GM23338 (cell line): ENCODE results near the gene SCFD1. TPM values are rescaled to one million over a fixed set of nuclear protein-coding genes. Genes with fewer than 3 reads are reported as not detected.

Experiments
- ATAC-seq: fragments of 200-7000 bp; cut with Tn5 transposase; 3 replicates; pipeline ENCODE4 v1.9.1; 2020
- DNase-seq: peaks from one replicate; pipeline ENCODE4 v3.0.0-alpha.2; 2015; ENCODE audit warnings: low spot score
- H2AFZ ChIP-seq: fragments of 200-600 bp; sonication (generic); 2 replicates; pipeline ENCODE4 v1.8.0; 2016; ENCODE audit warnings: antibody characterized with exemption, mild to moderate bottlenecking, moderate library complexity
- H3F3A ChIP-seq: fragments of 200-600 bp; sonication (generic); replicated peaks from 2 replicates; pipeline ENCODE4 v1.8.0; 2017; ENCODE audit warnings: antibody characterized with exemption, mixed run types, low read depth
- H3K27ac ChIP-seq: fragments of 200-600 bp; sonication (generic); 2 replicates; pipeline ENCODE4 v1.6.1; 2016; ENCODE audit warnings: low read depth
- H3K27me3 ChIP-seq: fragments of 200-600 bp; sonication (generic); 2 replicates; pipeline ENCODE4 v1.8.0; 2016; ENCODE audit warnings: mild to moderate bottlenecking, mixed run types, moderate library complexity; ENCODE audit not compliant: insufficient read depth
- H3K36me3 ChIP-seq: fragments of 200-600 bp; sonication (generic); 2 replicates; pipeline ENCODE4 v1.8.0; 2016; ENCODE audit warnings: mild to moderate bottlenecking; ENCODE audit not compliant: insufficient read depth
- H3K4me1 ChIP-seq: fragments of 200-600 bp; sonication (generic); 2 replicates; pipeline ENCODE4 v1.8.0; 2016; ENCODE audit warnings: mild to moderate bottlenecking, moderate library complexity; ENCODE audit not compliant: insufficient read depth
- H3K4me2 ChIP-seq: fragments of 200-600 bp; sonication (generic); 2 replicates; pipeline ENCODE4 v1.7.1; 2017; ENCODE audit warnings: mixed run types
- H3K4me3 ChIP-seq: fragments of 200-600 bp; sonication (generic); 2 replicates; pipeline ENCODE4 v1.6.1; 2016; ENCODE audit warnings: mixed run types
- H3K79me2 ChIP-seq: fragments of 200-600 bp; sonication (generic); replicated peaks from 2 replicates; pipeline ENCODE4 v1.8.0; 2017; ENCODE audit warnings: mild to moderate bottlenecking; ENCODE audit not compliant: insufficient read depth
- H3K9me2 ChIP-seq: fragments of 200-600 bp; sonication (generic); 2 replicates; pipeline ENCODE4 v1.8.0; 2017; ENCODE audit not compliant: insufficient read depth
- H4K20me1 ChIP-seq: fragments of 200-600 bp; sonication (generic); replicated peaks from 2 replicates; pipeline ENCODE4 v1.8.0; 2017; ENCODE audit warnings: mild to moderate bottlenecking; ENCODE audit not compliant: insufficient read depth
- H3K27ac Mint-ChIP-seq: 2 replicates; pipeline ENCODE4 v1.8.0; 2020; ENCODE audit warnings: inconsistent platforms, mild to moderate bottlenecking, moderate library complexity, mixed read lengths
- H3K27me3 Mint-ChIP-seq: 3 replicates; pipeline ENCODE4 v1.8.0; 2022; ENCODE audit warnings: low read depth, mild to moderate bottlenecking, moderate library complexity, mixed read lengths, inconsistent platforms; ENCODE audit not compliant: insufficient read depth, poor library complexity
- H3K36me3 Mint-ChIP-seq: 3 replicates; pipeline ENCODE4 v1.8.0; 2021; ENCODE audit warnings: low read depth, mild to moderate bottlenecking, inconsistent platforms, moderate library complexity, mixed read lengths
- H3K4me1 Mint-ChIP-seq: 3 replicates; pipeline ENCODE4 v1.8.0; 2020; ENCODE audit warnings: mild to moderate bottlenecking, inconsistent platforms, mixed read lengths
- H3K4me3 Mint-ChIP-seq: 3 replicates; pipeline ENCODE4 v1.8.0; 2021; ENCODE audit warnings: moderate library complexity, mild to moderate bottlenecking, inconsistent platforms, mixed read lengths
- H3K9me3 Mint-ChIP-seq: 3 replicates; pipeline ENCODE4 v1.8.0; 2020; ENCODE audit warnings: moderate library complexity, mild to moderate bottlenecking, inconsistent platforms, mixed read lengths
- EZH2 ChIP-seq: fragments of 200-600 bp; sonication (generic); IDR thresholded peaks from one replicate; pipeline ENCODE4 v1.8.0; 2017; ENCODE audit warnings: antibody characterized with exemption, mild to moderate bottlenecking, low read depth; ENCODE audit not compliant: unreplicated experiment
- EZH2phosphoT487 ChIP-seq: fragments of 200-600 bp; sonication (generic); IDR thresholded peaks from one replicate; pipeline ENCODE4 v1.8.1; 2018; ENCODE audit warnings: antibody characterized with exemption; ENCODE audit not compliant: unreplicated experiment
- NANOG ChIP-seq: IDR thresholded peaks from 2 replicates; pipeline ENCODE4 v1.6.1; 2016; ENCODE audit warnings: antibody characterized with exemption, borderline replicate concordance
- POLR2AphosphoS5 ChIP-seq: IDR thresholded peaks from 2 replicates; pipeline ENCODE4 v1.6.1; 2016; ENCODE audit warnings: antibody characterized with exemption, low read depth
- REST ChIP-seq: IDR thresholded peaks from one replicate; pipeline ENCODE4 v1.6.1; 2018; ENCODE audit warnings: antibody characterized with exemption; ENCODE audit not compliant: unreplicated experiment
- ZNF462 ChIP-seq: fragments of 250-450 bp; sonication (Bioruptor Pico); IDR thresholded peaks from 2 replicates; pipeline ENCODE4 v1.5.0; 2020; ENCODE audit warnings: mild to moderate bottlenecking, moderate library complexity
- polyA plus RNA-seq: library from polyadenylated mRNA; unstranded; fragments of >200 nt; fragmentation: Nextera tagmentation; extraction: Ambion mirVana; gene quantifications from 2 replicates; pipeline ENCODE4 v1.2.1, GENCODE V29; 2016
- total RNA-seq: library from RNA; depleted of rRNA; stranded (reverse); fragments of >200 nt; shearing (Covaris generic); gene quantifications from 2 replicates; pipeline ENCODE4 v1.2.3, GENCODE V29; 2014

The SCFD1 gene
- total and polyA plus RNA-seq, 2 experiments from 2014 or later: 77.6 to 110 TPM

GRCh38 chr14:30614155-30614554 is 8.0 kb upstream of the SCFD1 start (continued):
- TF ChIP-seq ZNF462 (no peak), REST (no peak), EZH2 (no peak)

- Histone ChIP-seq H3K36me3 (peaks cover 15% of the 10 kb centered on the region; the same call in 1 of the 2 replicates), H4K20me1 (peaks cover under 1% of the 10 kb centered on the region), H3K4me2 (no peak overlapping the region), H3K4me1 (no peaks in the 10 kb centered on the region), H3K79me2 (peaks cover 28% of the 10 kb centered on the region), H3K4me3 (no peak overlapping the region), H3K27ac (no peak overlapping the region), H3K27me3 (no peaks in the 10 kb centered on the region), H3K9me2 (no peaks in the 10 kb centered on the region), H3F3A (peaks cover 4% of the 10 kb centered on the region; the same call in 1 of the 2 replicates), H2AFZ (no peak overlapping the region)
- ATAC-seq (no peak), DNase-seq (no peak)
- peaks cover 12% of the 10 kb centered on the region; the same call in 2 of the 3 replicates for H3K36me3 Mint-ChIP-seq
- H3K4me3 Mint-ChIP-seq: no peak overlapping the region
- H3K9me3 Mint-ChIP-seq: no peaks in the 10 kb centered on the region
- peaks cover 9% of the 10 kb centered on the region for H3K4me1 Mint-ChIP-seq
- no peak overlapping the region for H3K27ac Mint-ChIP-seq
- peaks cover 7% of the 10 kb centered on the region for H3K27me3 Mint-ChIP-seq
- TF ChIP-seq POLR2AphosphoS5 (no peak), EZH2phosphoT487 (no peak), NANOG (no peak), ZNF462 (no peak)
These were observed 1.9 kb upstream of the SCFD1 start for GRCh38 chr14:30620178-30620577.
